ENCODE results near the gene SEPTIN1.

DNA sequence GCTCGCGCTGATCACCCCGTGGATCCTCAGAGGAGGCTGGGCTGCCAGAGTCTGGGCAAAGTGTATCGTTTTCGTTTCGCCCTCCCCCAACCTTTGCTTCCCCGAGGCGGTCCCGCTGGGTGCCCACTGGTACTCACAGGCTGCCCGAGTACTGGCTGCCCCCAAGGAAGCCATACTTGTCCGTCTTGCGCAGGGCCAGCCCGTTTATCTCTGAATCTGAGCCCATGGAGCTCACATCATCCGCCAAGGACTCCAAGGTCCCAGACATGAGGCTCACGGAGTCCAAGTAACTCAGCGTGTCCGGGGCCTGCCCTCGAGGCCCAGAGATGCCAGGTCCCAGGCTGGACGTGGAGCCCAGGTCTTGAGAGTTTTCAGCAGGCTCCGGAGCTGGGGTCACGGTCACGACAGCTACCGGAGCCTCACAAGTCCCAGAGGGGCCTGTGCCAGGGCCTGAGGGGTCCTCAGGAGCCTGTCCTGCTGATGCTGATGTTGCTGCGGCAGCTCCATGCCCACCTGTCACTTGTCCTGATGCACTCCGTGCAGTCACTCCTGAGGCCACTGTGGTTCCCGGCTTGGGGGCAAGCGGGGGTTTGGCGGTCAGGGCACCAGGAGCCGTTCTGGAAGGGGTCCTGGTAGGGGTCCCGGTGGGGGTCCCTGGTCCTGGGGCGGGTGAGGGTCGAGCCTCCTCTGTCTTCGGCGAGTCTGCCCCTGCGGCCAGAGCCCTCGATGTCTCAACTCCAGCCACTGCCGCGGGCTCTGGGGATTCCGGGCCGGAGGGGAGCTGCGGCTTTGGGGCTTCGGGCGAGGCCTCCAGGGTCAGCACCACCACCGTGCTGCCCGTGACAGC, 13.0 kb downstream of the SEPTIN1 start:
- TF ChIP-seq TAF1 (IDR thresholded peaks at IDR 0.05; ENCODE audit: low read depth, low read length) (no peak), POLR2AphosphoS5 (IDR thresholded peaks at IDR 0.05; ENCODE audit: low read depth, low read length) (no peak), POLR2A (IDR thresholded peaks at IDR 0.05; ENCODE audit: low read depth, low read length) (no peak), SPI1 (IDR thresholded peaks at IDR 0.05; ENCODE audit: low read depth, low read length) (no peak), POU2F2 (IDR thresholded peaks at IDR 0.05; ENCODE audit: low read depth, low read length) (no peak), PAX5 (IDR thresholded peaks at IDR 0.05; ENCODE audit: insufficient read depth, low read length, severe bottlenecking) (no peak)

All from GM12891 (cell line).